Esophagus muscularis mucosa (tissue), 4 donors: Measurements from ENCODE around the gene TMEM221. TPM values are rescaled to one million over a fixed set of nuclear protein-coding genes. Genes with fewer than 3 reads are reported as not detected.
A peak's percentile ranks its signal among the peaks of the same experiment; 100 is the strongest.
"Not testable (repeated sequence)": the region's sequence is repeated elsewhere in the genome, so short reads cannot be mapped to it uniquely, and the experiment has no call there.

Source experiments
- DNase-seq: peaks from one replicate; pipeline ENCODE4 v3.0.0-alpha.2; 2017; ENCODE audit errors: extremely low spot score
- H3K27ac ChIP-seq, 4 donors: fragments of 200-600 bp; sonication (generic); replicated peaks in 1 of 4; 1 replicate in 3 of 4; 2 replicates in 1 of 4; pipeline ENCODE4 v1.5.1; 2016 to 2019; ENCODE audit warnings: mild to moderate bottlenecking in 1 of 4
- H3K27me3 ChIP-seq, 4 donors: fragments of 200-600 bp; sonication (generic); one replicate each; pipeline versions ENCODE4 v1.5.1 to v1.6.0; 2016 to 2019
- H3K36me3 ChIP-seq, 4 donors: fragments of 200-600 bp; sonication (generic); one replicate each; pipeline ENCODE4 v1.5.1; 2016 to 2019
- H3K4me1 ChIP-seq, 4 donors: fragments of 200-600 bp; sonication (generic); one replicate each; pipeline ENCODE4 v1.5.1; 2016 to 2019
- H3K4me3 ChIP-seq, 4 donors: fragments of 200-600 bp; sonication (generic); 1 replicate in 2 of 4; 2 replicates in 2 of 4; pipeline ENCODE4 v1.5.1; 2016 to 2019; ENCODE audit warnings: mild to moderate bottlenecking in 4 of 4, moderate library complexity in 1 of 4
- H3K9me3 ChIP-seq, 4 donors: fragments of 200-600 bp; sonication (generic); 1 replicate in 3 of 4; 2 replicates in 1 of 4; pipeline ENCODE4 v1.5.1; 2016 to 2019
- CTCF ChIP-seq, 3 experiments: fragments of 200-600 bp in 2 of 3; fragments of 450-650 bp in 1 of 3; sonication (generic) in 2 of 3; IDR thresholded peaks; one replicate each; pipeline ENCODE4 v1.5.1; 2017 to 2019; ENCODE audit warnings: antibody characterized with exemption in 3 of 3, mild to moderate bottlenecking in 2 of 3, moderate library complexity in 1 of 3
- EP300 ChIP-seq: sonication (generic); formaldehyde crosslinking; IDR thresholded peaks from one replicate; pipeline ENCODE4 v1.6.1; 2017; ENCODE audit warnings: antibody characterized with exemption
- POLR2A ChIP-seq: fragments of 450-650 bp; IDR thresholded peaks from one replicate; pipeline ENCODE4 v1.6.1; 2017; ENCODE audit warnings: antibody characterized with exemption, moderate library complexity, mild to moderate bottlenecking, low read depth
- POLR2AphosphoS5 ChIP-seq, 2 donors: sonication (generic); formaldehyde crosslinking; IDR thresholded peaks; one replicate each; pipeline ENCODE4 v1.6.1; 2017; ENCODE audit warnings: antibody characterized with exemption in 2 of 2
- WGBS: methylation state at CpG from one replicate; pipeline ENCODE4 v1.1.5; 2018; 5-methylcytosine and 5-hydroxymethylcytosine counted together
- intact Hi-C: fragments of 100-400 bp; cut with DNase I; formaldehyde crosslinking; loops from one replicate; pipeline ENCODE4 v1.15.1; 2023
- total RNA-seq, 4 donors: library from RNA; depleted of rRNA; stranded (reverse); fragments of >200 nt; gene quantifications; one replicate each; pipeline versions ENCODE4 v1.1.0 to v1.2.1, GENCODE V29; 2016

Gene TMEM221
- total RNA-seq, 4 donors from 2014 or later: 0.26 to 0.75 TPM; not detected in 2

- TF ChIP-seq POLR2AphosphoS5 (IDR thresholded peaks at IDR 0.05): no peak
- no peak for TF ChIP-seq POLR2A
- TF ChIP-seq CTCF (IDR thresholded peaks at IDR 0.05): no peak
- TF ChIP-seq EP300: no peak
- WGBS: 85% methylated on average over 3 of the region's 3 CpGs
- intact Hi-C loops: no loop called here
Measured at GRCh38 chr19:17482877-17483604, 34.6 kb upstream of the TMEM221 start.

GRCh38 chr19:17481986-17482385 is 33.5 kb upstream of the TMEM221 start:
- Histone ChIP-seq H3K4me3 (no peak overlapping the region), H3K27ac (no peak overlapping the region), H3K4me1 (peaks cover 9 to 20% (median 16%) of the 10 kb centered on the region in 4 donors), H3K27me3 (no peaks in the 10 kb centered on the region), H3K36me3 (peaks cover 0 to 19% (median 10%) of the 10 kb centered on the region in 4 donors), H3K9me3 (no peaks in the 10 kb centered on the region)
- intact Hi-C loops: no loop called here
- TF ChIP-seq POLR2A (no peak), CTCF (IDR thresholded peaks at IDR 0.05) (no peak), POLR2AphosphoS5 (IDR thresholded peaks at IDR 0.05) (no peak), EP300 (no peak)
- no peak for DNase-seq
- 90% methylated on average over 13 of the region's 13 CpGs for WGBS

More at GRCh38 chr19:17482877-17483604, 34.6 kb upstream of the TMEM221 start:
- Histone ChIP-seq H3K27me3 (no peaks in the 10 kb centered on the region), H3K4me1 (peaks cover 11 to 27% (median 22%) of the 10 kb centered on the region in 4 donors), H3K4me3 (no peak overlapping the region), H3K9me3 (no peaks in the 10 kb centered on the region), H3K27ac (no peak overlapping the region), H3K36me3 (peaks cover 0 to 30% (median 18%) of the 10 kb centered on the region in 4 donors)
- DNase-seq: no peak

- Histone ChIP-seq H3K9me3 (no peaks in the 10 kb centered on the region), H3K36me3 (no peaks in the 10 kb centered on the region), H3K27ac (peak overlapping the region in 2 of 4 donors; percentile 46 to 54), H3K4me1 (peaks cover 24 to 37% (median 33%) of the 10 kb centered on the region in 4 donors), H3K4me3 (no peak overlapping the region), H3K27me3 (no peaks in the 10 kb centered on the region)
- DNase-seq: no peak
- 53% methylated on average over 6 of the region's 6 CpGs for WGBS
- no peak for TF ChIP-seq POLR2A
- no peak for TF ChIP-seq POLR2AphosphoS5 (IDR thresholded peaks at IDR 0.05)
- no peak for TF ChIP-seq EP300
- TF ChIP-seq CTCF (IDR thresholded peaks at IDR 0.05): no peak
- intact Hi-C loops: no loop called here
Measured at GRCh38 chr19:17479325-17479791, 30.9 kb upstream of the TMEM221 start.

GRCh38 chr19:17475541-17476115 is 27.2 kb upstream of the TMEM221 start:
- 44% methylated on average over 9 of the region's 10 CpGs for WGBS
- intact Hi-C loops: no loop called here
- H3K27ac ChIP-seq: peak overlapping the region; percentile 45 to 69 (median 54)

GRCh38 chr19:17475011-17475540 is 26.6 kb upstream of the TMEM221 start:
- H3K27me3 ChIP-seq, intact Hi-C loops, H3K4me3 ChIP-seq, DNase-seq, H3K9me3 ChIP-seq, H3K36me3 ChIP-seq: not testable (repeated sequence)
- WGBS: 85% methylated on average over 4 of the region's 6 CpGs
- Histone ChIP-seq H3K4me1 (peaks cover 24 to 55% (median 40%) of the 10 kb centered on the region in 4 donors), H3K27ac (peak overlapping the region; percentile 45 to 69 (median 54))

More at GRCh38 chr19:17475541-17476115, 27.2 kb upstream of the TMEM221 start:
- Histone ChIP-seq H3K4me1 (peaks cover 24 to 52% (median 42%) of the 10 kb centered on the region in 4 donors), H3K27me3 (no peaks in the 10 kb centered on the region), H3K36me3 (peaks cover 0 to 4% (median 0%) of the 10 kb centered on the region in 4 donors), H3K9me3 (no peaks in the 10 kb centered on the region), H3K4me3 (no peak overlapping the region)
- TF ChIP-seq EP300: no peak
- TF ChIP-seq POLR2A: no peak
- no peak for TF ChIP-seq CTCF (IDR thresholded peaks at IDR 0.05)
- TF ChIP-seq POLR2AphosphoS5 (IDR thresholded peaks at IDR 0.05): peak; percentile 17 to 38
- DNase-seq: no peak
